Measurements from ENCODE around the gene RAPGEF3.

DNA sequence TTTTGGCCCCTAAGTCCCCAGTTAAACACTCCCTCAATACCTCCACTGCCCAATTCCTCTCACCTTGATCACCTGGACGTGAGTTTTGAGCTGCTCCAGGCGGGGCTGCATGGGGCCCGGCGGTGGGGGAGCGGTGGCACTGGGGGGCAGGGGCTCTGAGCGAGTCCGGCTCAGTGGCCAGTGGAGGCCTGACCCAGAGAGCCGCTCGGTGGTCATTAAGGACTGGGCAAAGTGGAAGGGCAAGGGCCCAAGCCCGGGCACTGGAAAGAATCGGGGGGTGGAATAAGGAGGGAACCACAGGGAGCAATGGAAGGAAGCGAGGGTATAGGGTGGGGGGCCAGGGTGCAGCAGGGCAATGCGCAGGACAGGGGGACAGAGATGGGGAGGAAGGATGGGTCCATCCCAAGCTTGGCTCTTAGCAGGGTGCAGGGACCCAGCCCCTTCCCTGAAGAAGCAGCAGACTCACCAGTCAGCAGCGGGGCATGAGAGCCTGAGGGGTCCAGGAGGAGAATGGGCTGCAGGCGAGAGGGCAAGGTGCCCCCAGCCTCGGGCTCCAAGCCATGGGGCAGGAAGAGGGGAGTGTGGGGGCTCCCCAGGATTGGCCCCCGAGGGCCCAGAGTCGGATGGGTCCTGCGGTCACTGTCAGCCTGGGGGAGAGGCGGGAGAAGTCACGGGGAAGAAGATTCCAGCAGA lies 36.6 kb upstream of the RAPGEF3 start:
- no peak for TF ChIP-seq POLR2A (IDR thresholded peaks at IDR 0.05; ENCODE audit: low read length)
- no peak for TF ChIP-seq GATA1 (IDR thresholded peaks at IDR 0.05; ENCODE audit: low read depth, low read length)

Data from erythroblast (primary cell).